Activated CD8-positive, alpha-beta memory T cell treated with anti-CD3 and anti-CD28 coated beads, Interleukin-2, amount 50 U/mL, for 24 hours (primary cell): ENCODE results near the gene BGLAP.
A peak's percentile ranks its signal among the peaks of the same experiment; 100 is the strongest.
"Not testable (repeated sequence)": the region's sequence is repeated elsewhere in the genome, so short reads cannot be mapped to it uniquely, and the experiment has no call there.

Experiments
- DNase-seq: peaks from one replicate; pipeline ENCODE4 v3.0.0-alpha.2; 2020; ENCODE audit errors: extremely low read depth

The BGLAP gene

DNA sequence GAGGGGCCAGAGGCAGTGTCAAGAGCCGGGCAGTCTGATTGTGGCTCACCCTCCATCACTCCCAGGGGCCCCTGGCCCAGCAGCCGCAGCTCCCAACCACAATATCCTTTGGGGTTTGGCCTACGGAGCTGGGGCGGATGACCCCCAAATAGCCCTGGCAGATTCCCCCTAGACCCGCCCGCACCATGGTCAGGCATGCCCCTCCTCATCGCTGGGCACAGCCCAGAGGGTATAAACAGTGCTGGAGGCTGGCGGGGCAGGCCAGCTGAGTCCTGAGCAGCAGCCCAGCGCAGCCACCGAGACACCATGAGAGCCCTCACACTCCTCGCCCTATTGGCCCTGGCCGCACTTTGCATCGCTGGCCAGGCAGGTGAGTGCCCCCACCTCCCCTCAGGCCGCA, at the start of gene BGLAP:
TSS of gene BGLAP (plus strand) at position 259 of the 400 bp plus-strand sequence. CDS start at position 307, 48 bp downstream.
- no peak for DNase-seq

DNA sequence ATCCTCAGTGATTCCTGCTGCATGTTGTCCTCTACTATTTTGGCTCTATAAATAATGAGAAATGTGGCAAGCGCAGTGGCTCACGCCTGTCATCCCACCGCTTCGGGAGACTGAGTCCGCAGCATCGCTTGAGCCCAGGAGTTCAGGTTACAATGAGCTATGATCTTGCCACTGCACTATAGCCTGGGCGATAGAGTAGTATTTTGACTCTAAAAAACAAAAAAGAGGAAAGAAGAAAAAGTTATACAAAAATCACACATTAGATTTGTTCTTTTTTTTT, 48.8 kb upstream of the BGLAP start:
- DNase-seq: no peak

- peak; percentile 91 for DNase-seq
These were observed 48.3 kb upstream of the BGLAP start, which contains the start of gene SLC25A44 for GRCh38 chr1:156193488-156194299. Gene SLC25A44, plus strand, starts transcription at chr1:156194104. Its CDS starts 5,744 bp downstream, at chr1:156199848.

DNA sequence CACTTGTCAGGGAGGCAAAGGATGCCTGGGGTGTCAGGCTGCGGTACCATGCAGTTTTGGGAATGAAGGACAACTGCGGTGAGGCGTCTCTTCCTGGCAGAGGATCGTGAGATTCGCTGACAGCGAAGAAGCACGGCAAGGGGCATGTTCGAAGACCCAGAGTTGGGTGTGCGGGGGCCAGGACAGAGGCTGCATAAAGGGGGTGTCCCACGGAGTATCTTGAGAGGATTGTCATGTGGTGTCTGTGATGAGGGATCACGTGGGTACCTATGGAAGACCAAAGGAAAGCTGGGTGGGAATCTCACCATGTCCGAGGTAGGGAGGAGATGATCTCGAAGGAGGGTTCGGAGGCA, 47.7 kb upstream of the BGLAP start:
- no peak for DNase-seq

DNA sequence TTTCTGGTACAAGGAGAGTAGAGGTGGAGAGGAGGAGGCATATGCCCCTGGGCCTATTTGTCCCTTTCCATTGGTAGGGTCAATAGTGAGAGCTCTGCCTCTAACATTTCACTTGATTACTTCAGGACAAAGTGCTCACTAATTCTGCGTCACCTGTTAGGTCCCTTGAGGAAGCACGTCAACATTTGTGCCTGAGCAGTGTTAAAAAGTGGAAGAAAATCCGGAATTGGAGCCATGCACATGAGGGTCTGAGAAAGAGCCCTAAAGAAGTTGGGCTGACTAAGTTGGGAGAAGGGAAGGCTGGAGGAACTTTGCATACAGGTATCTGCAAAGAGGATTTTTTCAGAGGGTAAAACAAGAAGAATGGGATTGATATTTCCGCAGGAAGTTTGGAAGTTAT, 46.1 kb upstream of the BGLAP start:
- DNase-seq: no peak

DNA sequence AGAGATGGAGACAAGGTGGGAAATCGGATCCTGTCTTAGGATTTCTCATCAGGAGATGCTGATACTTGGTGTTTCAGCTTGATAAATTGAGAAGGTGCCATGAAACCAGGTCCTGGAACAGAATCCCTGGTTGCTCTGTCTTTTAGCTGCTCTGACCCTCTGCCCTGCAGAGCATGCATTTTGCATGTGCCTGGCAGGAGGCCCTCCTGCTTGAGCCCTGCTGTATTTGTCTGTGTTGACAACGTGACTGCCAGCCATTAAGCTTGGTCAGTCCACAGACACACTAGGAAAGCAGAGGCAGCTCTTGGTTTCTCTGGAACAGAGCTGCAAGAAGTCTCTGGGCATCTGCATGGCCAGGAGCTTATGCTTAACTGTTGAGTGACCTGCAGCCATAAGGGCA, 45.5 kb upstream of the BGLAP start:
- DNase-seq: no peak

DNA sequence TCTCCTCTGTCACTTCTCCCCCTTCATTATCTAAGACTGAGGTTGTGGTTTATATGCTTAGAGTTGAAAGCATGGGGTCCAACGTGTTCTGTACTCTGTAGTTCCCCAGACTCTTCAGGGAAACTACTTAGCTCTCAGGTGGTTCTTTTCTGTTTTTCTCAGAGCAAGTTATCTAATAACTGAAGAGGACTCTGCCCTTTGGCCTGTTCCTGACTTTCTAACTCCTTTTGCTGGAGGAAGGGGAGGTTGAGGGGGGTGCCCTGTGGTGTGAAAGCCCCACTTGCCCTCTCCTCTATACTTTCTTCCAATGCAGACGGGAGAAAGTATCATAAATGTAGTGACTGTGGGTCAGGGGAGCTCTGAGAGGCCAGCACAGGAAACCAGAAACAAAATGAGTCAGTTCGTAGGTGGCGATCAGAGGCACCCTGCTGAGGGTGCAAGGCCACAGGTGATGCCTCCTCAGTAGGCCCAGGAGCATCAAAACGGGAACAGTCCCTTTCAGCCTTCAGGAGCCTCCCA, 43.1 kb upstream of the BGLAP start:
- no peak for DNase-seq

GRCh38 chr1:156200044-156200443, 41.9 kb upstream of the BGLAP start:
- DNase-seq: no peak

- no peak for DNase-seq
These were observed 38.7 kb upstream of the BGLAP start for GRCh38 chr1:156203331-156203730.

DNA sequence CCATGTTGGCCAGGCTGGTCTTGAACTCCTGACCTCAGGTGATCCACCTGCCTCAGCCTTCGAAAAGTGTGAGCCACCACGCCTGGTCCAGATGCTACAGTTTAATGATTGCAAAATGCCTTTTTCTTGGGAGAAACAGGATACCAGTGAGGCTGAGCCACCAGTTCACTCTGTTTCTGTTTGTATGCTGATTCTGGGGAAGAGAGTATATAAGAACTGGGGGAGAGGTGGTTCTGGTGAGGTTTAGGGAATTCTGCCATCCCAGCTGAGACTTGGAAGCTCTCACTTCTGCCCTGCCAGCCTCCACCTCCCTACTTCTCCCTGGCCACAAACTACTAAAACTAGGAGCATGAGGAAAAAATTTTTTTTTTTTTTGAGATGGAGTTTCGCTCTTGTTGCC, 37.3 kb upstream of the BGLAP start:
- DNase-seq: no peak

- no peak for DNase-seq
These were observed 30.7 kb upstream of the BGLAP start for GRCh38 chr1:156211243-156211642.

- DNase-seq: no peak
These were observed 29.9 kb upstream of the BGLAP start for GRCh38 chr1:156212130-156212529.

DNA sequence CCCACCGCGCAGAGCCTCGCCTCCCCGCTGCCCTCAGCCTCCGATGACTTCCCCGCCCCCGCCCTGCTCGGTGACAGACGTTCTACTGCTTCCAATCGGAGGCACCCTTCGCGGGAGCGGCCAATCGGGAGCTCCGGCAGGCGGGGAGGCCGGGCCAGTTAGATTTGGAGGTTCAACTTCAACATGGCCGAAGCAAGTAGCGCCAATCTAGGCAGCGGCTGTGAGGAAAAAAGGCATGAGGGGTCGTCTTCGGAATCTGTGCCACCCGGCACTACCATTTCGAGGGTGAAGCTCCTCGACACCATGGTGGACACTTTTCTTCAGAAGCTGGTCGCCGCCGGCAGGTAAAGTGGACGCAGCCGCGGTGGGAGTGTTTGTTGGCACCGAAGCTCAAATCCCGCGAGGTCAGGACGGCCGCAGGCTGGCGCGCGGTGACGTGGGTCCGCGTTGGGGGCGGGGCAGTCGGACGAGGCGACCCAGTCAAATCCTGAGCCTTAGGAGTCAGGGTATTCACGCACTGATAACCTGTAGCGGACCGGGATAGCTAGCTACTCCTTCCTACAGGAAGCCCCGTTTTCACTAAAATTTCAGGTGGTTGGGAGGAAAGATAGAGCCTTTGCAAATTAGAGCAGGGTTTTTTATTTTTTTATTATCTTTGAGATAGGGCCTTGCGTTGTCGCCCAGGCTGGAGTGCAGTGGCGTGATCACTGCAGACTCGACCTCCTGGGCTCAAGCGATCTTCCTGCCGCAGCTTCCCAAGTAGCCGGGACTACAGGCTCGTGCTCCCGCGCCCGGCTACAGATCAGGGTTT, 28.9 kb upstream of the BGLAP start, which contains the start of gene PMF1:
TSS of gene PMF1 (plus strand) at position 175 of the 811 bp plus-strand sequence. CDS start at position 184, 9 bp downstream.
- peak; percentile 90 for DNase-seq

GRCh38 chr1:156213644-156213966, 28.4 kb upstream of the BGLAP start:
- DNase-seq: no peak

GRCh38 chr1:156214024-156214748, 27.8 kb upstream of the BGLAP start:
- no peak for DNase-seq

DNA sequence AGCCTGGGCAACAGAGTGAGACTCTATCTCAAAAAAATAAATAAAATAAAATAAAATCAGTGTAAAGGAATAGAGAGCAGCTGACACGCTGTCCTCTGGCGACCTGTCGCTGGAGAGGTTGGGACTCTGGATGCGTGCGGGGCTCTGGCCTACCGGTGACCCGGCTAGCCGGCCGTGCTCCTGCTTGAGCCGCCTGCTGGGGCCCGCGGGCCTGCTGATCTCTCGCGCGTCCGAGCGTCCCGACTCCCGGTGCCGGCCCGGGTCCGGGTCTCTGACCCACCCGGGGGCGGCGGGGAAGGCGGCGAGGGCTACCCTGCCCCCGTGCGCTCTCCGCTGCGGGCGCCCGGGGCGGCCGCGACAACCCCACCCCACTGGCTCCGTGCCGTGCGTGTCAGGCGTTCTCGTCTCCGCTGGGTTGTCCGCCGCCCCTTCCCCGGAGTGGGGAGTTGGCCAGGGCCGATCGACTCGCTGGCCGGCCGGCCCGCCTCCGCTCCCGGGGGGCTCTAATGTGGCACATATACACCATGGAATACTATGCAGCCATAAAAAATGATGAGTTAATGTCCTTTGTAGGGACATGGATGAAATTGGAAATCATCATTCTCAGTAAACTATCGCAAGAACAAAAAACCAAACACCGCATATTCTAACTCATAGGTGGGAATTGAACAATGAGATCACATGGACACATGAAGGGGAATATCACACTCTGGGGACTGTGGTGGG, 25.5 kb upstream of the BGLAP start:
- DNase-seq: not testable (repeated sequence)

GRCh38 chr1:156217871-156218270, 24.1 kb upstream of the BGLAP start:
- no peak for DNase-seq

GRCh38 chr1:156220226-156220625, 21.8 kb upstream of the BGLAP start:
- no peak for DNase-seq

DNA sequence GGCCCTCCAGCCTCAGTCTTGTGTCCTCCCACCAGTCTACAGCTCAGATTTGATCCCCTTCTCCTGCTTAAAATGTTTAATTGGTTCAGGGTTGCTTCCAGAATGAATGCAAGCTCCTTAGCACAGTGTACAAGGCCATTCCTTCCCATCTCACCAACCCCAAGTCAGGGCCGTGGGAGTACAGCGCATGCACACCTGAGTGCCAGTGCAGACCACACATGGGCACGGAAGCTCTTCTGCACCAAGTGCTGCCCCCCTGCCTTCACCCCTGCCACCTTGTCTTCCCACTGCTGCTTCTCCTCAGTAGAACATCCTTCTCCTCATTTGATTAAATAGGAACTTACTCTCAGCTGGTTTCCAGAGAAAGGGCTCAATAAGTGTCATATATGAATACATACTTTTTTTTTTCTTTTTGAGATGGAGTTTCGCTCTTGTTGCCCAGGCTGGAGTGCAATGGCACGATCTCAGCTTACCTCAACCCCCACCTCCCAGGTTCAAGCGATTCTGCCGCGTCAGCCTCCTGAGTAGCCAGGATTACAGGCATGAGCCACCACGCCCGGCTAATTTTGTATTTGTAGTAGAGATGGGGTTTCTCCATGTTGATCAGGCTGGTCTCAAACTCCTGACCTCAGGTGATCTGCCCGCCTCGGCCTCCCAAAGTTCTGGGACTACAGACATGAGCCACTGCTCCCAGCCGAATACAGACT, 19.8 kb upstream of the BGLAP start:
- no peak for DNase-seq

DNA sequence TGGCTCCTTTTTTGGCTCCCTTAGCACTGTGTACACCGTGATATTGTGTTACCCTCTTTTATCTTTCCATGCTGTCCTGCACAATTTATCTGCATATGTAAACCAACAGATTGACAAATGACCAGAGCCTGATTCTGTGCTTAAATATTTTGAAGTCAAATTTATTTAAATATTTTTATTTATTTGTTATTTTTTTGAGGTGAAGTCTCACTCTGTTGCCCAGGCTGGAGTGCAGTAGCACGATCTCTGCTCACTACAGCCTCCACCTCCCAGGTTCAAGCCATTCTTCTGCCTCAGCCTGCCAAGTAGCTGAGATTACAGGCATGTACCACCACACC, 16.3 kb upstream of the BGLAP start:
- DNase-seq: no peak

- no peak for DNase-seq
These were observed 15.9 kb upstream of the BGLAP start for GRCh38 chr1:156226116-156226538.
